Fibroblast of the aortic adventitia (primary cell): Measurements from ENCODE around the gene RAB3IL1. TPM values are rescaled to one million over a fixed set of nuclear protein-coding genes. Genes with fewer than 3 reads are reported as not detected.

Source experiments
- DNase-seq: peaks from one replicate; pipeline ENCODE4 v3.0.0-alpha.2; 2010; ENCODE audit warnings: low read depth
- H3K4me3 ChIP-seq: 2 replicates; pipeline ENCODE4 v1.5.1; 2011; ENCODE audit warnings: low read depth, mild to moderate bottlenecking, control low read depth, low read length, moderate library complexity
- total RNA-seq: library from RNA; depleted of rRNA; stranded (reverse); fragments of >200 nt; gene quantifications from 2 replicates; pipeline ENCODE4 v1.2.3, GENCODE V29; 2012; ENCODE audit warnings: low replicate concordance
- TF ChIP-seq, protein P1 (sequence below): IDR thresholded peaks from 2 replicates; pipeline ENCODE4 v1.5.1; 2011; ENCODE audit warnings: mild to moderate bottlenecking, low read length, control low read depth, inconsistent platforms; ENCODE audit not compliant: insufficient read depth

The RAB3IL1 gene
- total RNA-seq, 1 donor: 17.1 TPM

DNA sequence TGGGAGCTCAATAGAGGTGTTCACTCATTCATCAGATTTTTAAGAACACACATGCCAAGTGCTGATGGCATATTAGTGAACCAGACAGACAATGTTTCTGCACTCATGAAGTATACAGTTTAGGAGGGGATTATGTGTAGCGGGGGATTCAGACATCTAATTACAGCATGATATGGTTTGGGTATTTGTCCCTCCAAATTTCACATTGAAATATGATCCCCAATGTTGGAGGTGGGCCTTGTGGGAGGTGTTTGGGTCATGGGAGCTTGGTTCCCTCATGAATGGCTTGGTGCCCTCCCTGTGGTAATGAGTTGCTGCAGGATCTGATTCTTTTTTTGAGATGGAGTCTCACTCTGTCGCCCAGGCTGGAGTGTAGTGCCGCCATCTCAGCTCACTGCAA lies 8.9 kb upstream of the RAB3IL1 start:
- no peak for DNase-seq
- TF ChIP-seq, protein P1, sequence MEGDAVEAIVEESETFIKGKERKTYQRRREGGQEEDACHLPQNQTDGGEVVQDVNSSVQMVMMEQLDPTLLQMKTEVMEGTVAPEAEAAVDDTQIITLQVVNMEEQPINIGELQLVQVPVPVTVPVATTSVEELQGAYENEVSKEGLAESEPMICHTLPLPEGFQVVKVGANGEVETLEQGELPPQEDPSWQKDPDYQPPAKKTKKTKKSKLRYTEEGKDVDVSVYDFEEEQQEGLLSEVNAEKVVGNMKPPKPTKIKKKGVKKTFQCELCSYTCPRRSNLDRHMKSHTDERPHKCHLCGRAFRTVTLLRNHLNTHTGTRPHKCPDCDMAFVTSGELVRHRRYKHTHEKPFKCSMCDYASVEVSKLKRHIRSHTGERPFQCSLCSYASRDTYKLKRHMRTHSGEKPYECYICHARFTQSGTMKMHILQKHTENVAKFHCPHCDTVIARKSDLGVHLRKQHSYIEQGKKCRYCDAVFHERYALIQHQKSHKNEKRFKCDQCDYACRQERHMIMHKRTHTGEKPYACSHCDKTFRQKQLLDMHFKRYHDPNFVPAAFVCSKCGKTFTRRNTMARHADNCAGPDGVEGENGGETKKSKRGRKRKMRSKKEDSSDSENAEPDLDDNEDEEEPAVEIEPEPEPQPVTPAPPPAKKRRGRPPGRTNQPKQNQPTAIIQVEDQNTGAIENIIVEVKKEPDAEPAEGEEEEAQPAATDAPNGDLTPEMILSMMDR: no peak
- no peak overlapping the region for H3K4me3 ChIP-seq

DNA sequence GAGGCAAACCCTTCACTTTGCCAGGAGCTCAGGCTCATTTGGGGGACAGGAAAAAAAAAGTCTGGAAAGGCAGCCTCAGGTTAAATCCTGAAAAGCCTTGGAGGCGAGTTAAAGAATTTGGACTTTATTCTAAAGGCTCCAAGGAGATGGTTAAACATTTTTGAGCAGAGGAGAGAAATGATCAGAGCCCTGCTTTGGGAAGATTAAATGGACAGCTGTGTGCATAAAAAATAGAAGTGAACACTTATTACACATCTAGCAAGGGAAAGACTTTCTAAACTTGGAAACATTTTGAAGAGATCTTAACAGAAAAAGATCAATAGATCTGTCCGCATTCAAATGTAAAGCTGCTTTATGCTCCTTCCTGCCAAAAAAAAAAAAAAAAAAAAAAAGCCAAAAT lies 8.4 kb upstream of the RAB3IL1 start:
- DNase-seq: no peak
- no peak overlapping the region for H3K4me3 ChIP-seq
- TF ChIP-seq, protein P1: no peak

DNA sequence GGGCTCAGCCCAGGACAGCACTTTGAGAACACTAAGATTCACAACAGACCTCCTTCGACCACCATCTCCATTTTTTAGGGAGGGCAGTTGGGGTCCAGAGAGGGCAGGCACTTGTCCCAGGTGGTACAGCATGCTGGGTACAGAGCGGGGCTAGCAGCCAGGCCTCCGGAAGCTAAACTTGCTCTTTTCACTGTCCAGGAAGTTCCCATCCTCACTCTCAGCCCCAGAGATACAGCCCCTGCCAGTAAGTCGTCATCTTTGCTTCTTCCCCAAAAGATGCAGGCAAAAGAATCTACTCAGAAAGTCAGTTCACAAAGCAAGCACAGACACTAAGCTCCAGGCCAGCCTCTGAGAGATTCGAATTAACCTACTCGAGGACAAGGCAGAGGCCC lies 6.7 kb upstream of the RAB3IL1 start:
- no peak for DNase-seq
- no peak overlapping the region for H3K4me3 ChIP-seq
- TF ChIP-seq, protein P1: no peak

DNA sequence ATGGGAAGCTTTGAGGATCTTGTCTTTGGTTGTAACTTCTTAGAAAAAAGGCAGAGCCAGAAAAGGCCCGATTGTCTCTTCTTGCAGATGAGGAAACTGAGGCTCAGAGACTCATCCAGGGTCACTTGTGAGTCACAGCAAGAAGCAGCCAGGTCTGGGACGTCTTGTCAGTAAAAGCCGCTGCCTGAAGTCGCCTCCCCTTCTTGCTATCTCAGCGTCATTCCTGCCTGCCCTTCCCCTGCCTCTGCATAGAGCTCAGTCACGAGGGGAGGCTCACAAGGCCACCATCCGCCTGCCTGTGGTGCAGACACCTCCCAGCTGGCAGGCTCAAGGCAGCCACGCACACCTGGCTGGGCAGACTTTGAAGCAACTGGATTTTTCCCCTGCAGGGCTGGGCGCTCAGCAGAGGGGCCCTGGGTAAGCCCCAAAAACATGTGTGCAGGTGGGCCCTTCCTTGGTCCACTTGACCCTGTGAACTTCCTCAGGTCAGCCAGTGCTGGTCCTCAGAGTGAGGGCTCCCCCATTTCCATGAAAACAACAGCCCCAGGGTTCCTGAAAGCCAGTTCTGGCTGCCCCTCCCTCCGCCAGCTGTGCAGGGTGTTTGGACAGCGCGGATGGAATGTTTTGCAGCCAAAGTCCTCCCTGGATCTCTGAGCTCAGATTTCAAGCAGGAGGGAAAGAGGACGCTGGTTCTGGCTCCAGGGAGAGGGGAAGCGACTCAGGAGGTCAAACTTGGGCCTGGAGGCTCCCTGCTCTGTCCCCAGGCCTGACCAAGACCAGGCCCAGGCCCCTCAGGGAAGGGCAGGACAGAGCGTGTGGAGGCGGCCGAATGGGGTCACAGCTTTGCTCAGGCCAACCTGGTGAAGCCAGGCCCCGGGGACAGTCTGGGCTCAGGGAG lies 6.0 kb upstream of the RAB3IL1 start:
- peak; percentile 84 for DNase-seq
- H3K4me3 ChIP-seq: no peak overlapping the region
- TF ChIP-seq, protein P1: no peak

DNA sequence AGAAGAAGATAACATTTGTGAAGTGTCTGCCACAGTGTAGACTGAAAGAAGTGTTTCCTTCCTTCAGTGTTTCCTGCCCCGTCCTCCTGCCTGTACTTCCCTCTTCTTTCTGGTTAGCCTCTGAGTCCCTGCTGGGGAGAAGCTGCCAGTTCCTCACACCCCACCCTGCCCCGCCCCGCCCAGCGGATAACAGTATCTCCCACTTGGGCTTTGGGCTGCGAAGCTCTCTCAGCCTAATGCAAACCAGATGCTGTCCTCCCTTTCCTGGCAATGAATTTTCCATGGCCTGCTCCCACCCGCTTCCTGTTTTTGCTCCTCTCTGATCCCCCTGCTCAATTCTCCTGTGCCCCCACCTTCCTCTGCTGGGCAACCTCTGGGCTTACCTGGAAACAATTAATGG lies 5.2 kb upstream of the RAB3IL1 start:
- TF ChIP-seq, protein P1: no peak
- H3K4me3 ChIP-seq: no peak overlapping the region
- peak; percentile 94 for DNase-seq

GRCh38 chr11:61921446-61921845 lies 4.1 kb upstream of the RAB3IL1 start:
- DNase-seq: no peak
- TF ChIP-seq, protein P1: no peak
- no peak overlapping the region for H3K4me3 ChIP-seq
